ENCODE results near the gene FAM53A.

The FAM53A gene

DNA sequence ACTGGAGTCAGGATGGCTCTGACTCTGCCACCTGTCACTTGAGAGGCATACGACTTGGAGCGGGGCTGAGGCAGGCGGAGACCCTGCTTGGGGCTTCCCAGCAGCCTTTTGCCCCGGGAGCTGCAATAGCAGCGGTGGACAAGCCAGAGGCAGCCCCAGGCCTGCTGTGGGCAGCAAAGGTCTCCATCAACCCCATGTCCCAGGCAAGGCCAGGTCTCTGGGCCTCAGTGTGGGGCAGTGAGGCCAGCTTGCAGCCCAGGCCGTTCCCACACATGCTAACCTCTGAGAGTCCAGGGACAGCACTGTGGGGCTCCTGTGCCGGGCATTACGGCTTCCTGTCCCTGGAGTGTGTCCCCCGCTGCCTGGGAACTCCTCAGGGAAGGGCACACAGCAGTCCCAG, 53.0 kb downstream of the FAM53A start:
- TF ChIP-seq CEBPB (IDR thresholded peaks at IDR 0.05) (no peak), USF1 (IDR thresholded peaks at IDR 0.05) (no peak), TCF12 (IDR thresholded peaks at IDR 0.05; ENCODE audit: low read depth) (no peak), YY1 (IDR thresholded peaks at IDR 0.05; ENCODE audit: low read depth) (no peak), FOXM1 (IDR thresholded peaks at IDR 0.05; ENCODE audit: borderline replicate concordance, low read depth) (no peak), ZBTB7A (IDR thresholded peaks at IDR 0.05; ENCODE audit: low read depth) (no peak), TEAD4 (IDR thresholded peaks at IDR 0.05) (no peak), EGR1 (IDR thresholded peaks at IDR 0.05) (no peak), TAF1 (IDR thresholded peaks at IDR 0.05; ENCODE audit: low read depth) (no peak), REST (IDR thresholded peaks at IDR 0.05; ENCODE audit: low read depth) (no peak), RAD21 (IDR thresholded peaks at IDR 0.05; ENCODE audit: low read depth) (no peak), CREB1 (IDR thresholded peaks at IDR 0.05; ENCODE audit: low read depth) (no peak), EP300 (IDR thresholded peaks at IDR 0.05; ENCODE audit: borderline replicate concordance) (no peak), NFIC (IDR thresholded peaks at IDR 0.05) (no peak)
- TF ChIP-seq, protein P1, sequence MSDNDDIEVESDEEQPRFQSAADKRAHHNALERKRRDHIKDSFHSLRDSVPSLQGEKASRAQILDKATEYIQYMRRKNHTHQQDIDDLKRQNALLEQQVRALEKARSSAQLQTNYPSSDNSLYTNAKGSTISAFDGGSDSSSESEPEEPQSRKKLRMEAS (IDR thresholded peaks at IDR 0.05), result no peak

DNA sequence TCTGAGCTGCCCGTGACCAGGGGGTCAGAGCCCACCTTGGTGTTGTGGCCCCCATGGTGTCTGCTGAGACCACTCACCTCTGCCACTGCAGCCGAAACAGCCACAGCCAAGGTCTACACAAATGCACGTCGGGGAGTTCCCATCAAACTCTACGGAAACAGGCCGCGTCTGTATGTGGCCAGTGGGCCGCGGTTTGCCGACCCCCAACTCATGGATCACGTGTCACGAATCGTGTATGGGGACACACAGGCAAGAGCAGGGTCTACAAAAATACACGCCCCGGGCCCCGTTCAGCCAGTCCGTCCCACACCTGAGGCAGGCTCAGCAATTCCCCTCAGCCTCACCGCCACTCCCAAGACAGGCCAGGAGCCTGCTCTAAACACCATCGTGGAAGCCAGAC, 53.8 kb downstream of the FAM53A start:
- TF ChIP-seq TEAD4 (IDR thresholded peaks at IDR 0.05) (no peak), NFIC (IDR thresholded peaks at IDR 0.05) (no peak), CREB1 (IDR thresholded peaks at IDR 0.05; ENCODE audit: low read depth) (no peak), FOXM1 (IDR thresholded peaks at IDR 0.05; ENCODE audit: borderline replicate concordance, low read depth) (no peak), ZBTB7A (IDR thresholded peaks at IDR 0.05; ENCODE audit: low read depth) (no peak), TCF12 (IDR thresholded peaks at IDR 0.05; ENCODE audit: low read depth) (no peak), YY1 (IDR thresholded peaks at IDR 0.05; ENCODE audit: low read depth) (no peak), TAF1 (IDR thresholded peaks at IDR 0.05; ENCODE audit: low read depth) (no peak), USF1 (IDR thresholded peaks at IDR 0.05) (no peak), RAD21 (IDR thresholded peaks at IDR 0.05; ENCODE audit: low read depth) (no peak), EP300 (IDR thresholded peaks at IDR 0.05; ENCODE audit: borderline replicate concordance) (no peak), REST (IDR thresholded peaks at IDR 0.05; ENCODE audit: low read depth) (no peak), EGR1 (IDR thresholded peaks at IDR 0.05) (no peak), CEBPB (IDR thresholded peaks at IDR 0.05) (no peak)
- TF ChIP-seq, protein P1 (IDR thresholded peaks at IDR 0.05), result no peak

GRCh38 chr4:1629699-1630083, 54.4 kb downstream of the FAM53A start:
- TF ChIP-seq ZBTB7A (IDR thresholded peaks at IDR 0.05; ENCODE audit: low read depth), result no peak
- TF ChIP-seq EGR1 (IDR thresholded peaks at IDR 0.05), result no peak
- TF ChIP-seq EP300 (IDR thresholded peaks at IDR 0.05; ENCODE audit: borderline replicate concordance), result no peak
- TF ChIP-seq, protein P1 (IDR thresholded peaks at IDR 0.05), result no peak
- no peak for TF ChIP-seq REST (IDR thresholded peaks at IDR 0.05; ENCODE audit: low read depth)
- no peak for TF ChIP-seq TEAD4 (IDR thresholded peaks at IDR 0.05)
- no peak for TF ChIP-seq TCF12 (IDR thresholded peaks at IDR 0.05; ENCODE audit: low read depth)
- no peak for TF ChIP-seq CEBPB (IDR thresholded peaks at IDR 0.05)
- TF ChIP-seq NFIC (IDR thresholded peaks at IDR 0.05), result no peak
- no peak for TF ChIP-seq FOXM1 (IDR thresholded peaks at IDR 0.05; ENCODE audit: borderline replicate concordance, low read depth)
- no peak for TF ChIP-seq RAD21 (IDR thresholded peaks at IDR 0.05; ENCODE audit: low read depth)
- no peak for TF ChIP-seq CREB1 (IDR thresholded peaks at IDR 0.05; ENCODE audit: low read depth)
- TF ChIP-seq YY1 (IDR thresholded peaks at IDR 0.05; ENCODE audit: low read depth), result no peak
